Activated CD4-positive, alpha-beta T cell treated with anti-CD3 and anti-CD28 coated beads for 48 hours (primary cell): ENCODE measurements around the gene AFTPH.
"Not testable (repeated sequence)": the region's sequence is repeated elsewhere in the genome, so short reads cannot be mapped to it uniquely, and the experiment has no call there.

Source experiments
- DNase-seq: peaks from one replicate; pipeline ENCODE4 v3.0.0-alpha.2; 2020

AFTPH gene

GRCh38 chr2:64498438-64498837, 25.7 kb upstream of the AFTPH start:
- DNase-seq, result no peak

GRCh38 chr2:64500549-64500948, 23.6 kb upstream of the AFTPH start:
- DNase-seq, result no peak

GRCh38 chr2:64501946-64502345, 22.2 kb upstream of the AFTPH start:
- no peak for DNase-seq

- DNase-seq, result no peak
Measured at GRCh38 chr2:64502860-64503259, 21.3 kb upstream of the AFTPH start.

GRCh38 chr2:64504774-64505720, 19.1 kb upstream of the AFTPH start:
- no peak for DNase-seq

- no peak for DNase-seq
Measured at GRCh38 chr2:64506686-64507085, 17.4 kb upstream of the AFTPH start.

- DNase-seq, result no peak
Measured at GRCh38 chr2:64514008-64514407, 10.1 kb upstream of the AFTPH start.

- DNase-seq, result no peak
Measured at GRCh38 chr2:64515086-64515485, 9.0 kb upstream of the AFTPH start.

GRCh38 chr2:64516651-64517510, 7.2 kb upstream of the AFTPH start:
- DNase-seq, result no peak

GRCh38 chr2:64517511-64517884, 6.6 kb upstream of the AFTPH start:
- no peak for DNase-seq

GRCh38 chr2:64522843-64523428, 1.2 kb upstream of the AFTPH start:
- DNase-seq, result peak; percentile 80

- peak; percentile 54 for DNase-seq
Measured at GRCh38 chr2:64524604-64525316, 632 bp downstream of the AFTPH start.

GRCh38 chr2:64525317-64525613, 1.1 kb downstream of the AFTPH start:
- peak; percentile 41 for DNase-seq

- no peak for DNase-seq
Measured at GRCh38 chr2:64526034-64526433, 1.9 kb downstream of the AFTPH start.

- not testable (repeated sequence) for DNase-seq
Measured at GRCh38 chr2:64530946-64531345, 6.8 kb downstream of the AFTPH start.

- no peak for DNase-seq
Measured at GRCh38 chr2:64532030-64532429, 7.9 kb downstream of the AFTPH start.

- no peak for DNase-seq
Measured at GRCh38 chr2:64533882-64534281, 9.8 kb downstream of the AFTPH start.

- no peak for DNase-seq
Measured at GRCh38 chr2:64534363-64534762, 10.2 kb downstream of the AFTPH start.

- DNase-seq, result no peak
Measured at GRCh38 chr2:64535024-64535423, 10.9 kb downstream of the AFTPH start.

- no peak for DNase-seq
Measured at GRCh38 chr2:64537991-64538390, 13.9 kb downstream of the AFTPH start.

GRCh38 chr2:64538764-64539433, 14.8 kb downstream of the AFTPH start:
- DNase-seq, result no peak

GRCh38 chr2:64540615-64541014, 16.5 kb downstream of the AFTPH start:
- DNase-seq, result no peak
